Neural progenitor cell (in vitro differentiated cells): ENCODE measurements around the gene ZNF816. TPM values are rescaled to one million over a fixed set of nuclear protein-coding genes. Genes with fewer than 3 reads are reported as not detected.
"Not testable (repeated sequence)": the region's sequence is repeated elsewhere in the genome, so short reads cannot be mapped to it uniquely, and the experiment has no call there.

ENCODE experiments used
- DNase-seq: peaks from one replicate; pipeline ENCODE4 v3.0.0-alpha.2; 2016; ENCODE audit warnings: low spot score
- H2AFZ ChIP-seq: fragments of 200-600 bp; sonication (generic); replicated peaks from 2 replicates; pipeline ENCODE4 v1.6.1; 2016; ENCODE audit warnings: antibody characterized with exemption
- H3F3A ChIP-seq: fragments of 200-600 bp; sonication (generic); 2 replicates; pipeline ENCODE4 v1.6.1; 2016; ENCODE audit warnings: antibody characterized with exemption, low read depth
- H3K27ac ChIP-seq: fragments of 200-600 bp; sonication (generic); 2 replicates; pipeline ENCODE4 v1.5.1; 2016; ENCODE audit warnings: mild to moderate bottlenecking
- H3K27me3 ChIP-seq: fragments of 200-600 bp; sonication (generic); 2 replicates; pipeline ENCODE4 v1.6.1; 2016; ENCODE audit warnings: mild to moderate bottlenecking, moderate library complexity
- H3K36me3 ChIP-seq: fragments of 200-600 bp; sonication (generic); 2 replicates; pipeline ENCODE4 v1.5.1; 2016
- H3K4me1 ChIP-seq: fragments of 200-600 bp; sonication (generic); 2 replicates; pipeline ENCODE4 v1.6.1; 2016; ENCODE audit warnings: mixed run types
- H3K4me2 ChIP-seq: fragments of 200-600 bp; sonication (generic); 2 replicates; pipeline ENCODE4 v1.6.1; 2016
- H3K4me3 ChIP-seq: fragments of 200-600 bp; sonication (generic); 2 replicates; pipeline ENCODE4 v1.5.1; 2016
- H3K79me2 ChIP-seq: fragments of 200-600 bp; sonication (generic); 2 replicates; pipeline ENCODE4 v1.6.1; 2016; ENCODE audit warnings: low read depth
- H3K9ac ChIP-seq: fragments of 200-600 bp; sonication (generic); 2 replicates; pipeline ENCODE4 v1.6.1; 2016
- H3K9me3 ChIP-seq: fragments of 200-600 bp; sonication (generic); 2 replicates; pipeline ENCODE4 v1.5.1; 2016; ENCODE audit warnings: low read depth
- H4K20me1 ChIP-seq: fragments of 200-600 bp; sonication (generic); 2 replicates; pipeline ENCODE4 v1.6.1; 2016; ENCODE audit warnings: low read depth
- H3K27ac Mint-ChIP-seq: 3 replicates; pipeline ENCODE4 v1.8.0; 2021; ENCODE audit warnings: mixed read lengths
- H3K27me3 Mint-ChIP-seq: 2 replicates; pipeline ENCODE4 v1.8.0; 2022; ENCODE audit warnings: low read depth, mild to moderate bottlenecking, inconsistent platforms, moderate library complexity, mixed read lengths; ENCODE audit not compliant: insufficient read depth
- H3K36me3 Mint-ChIP-seq: 3 replicates; pipeline ENCODE4 v1.8.0; 2021; ENCODE audit warnings: mixed read lengths
- H3K4me1 Mint-ChIP-seq: 3 replicates; pipeline ENCODE4 v1.8.0; 2021; ENCODE audit warnings: mixed read lengths
- H3K4me3 Mint-ChIP-seq: 3 replicates; pipeline ENCODE4 v1.8.0; 2021; ENCODE audit warnings: mild to moderate bottlenecking, moderate library complexity, mixed read lengths
- H3K9me3 Mint-ChIP-seq: 3 replicates; pipeline ENCODE4 v1.8.0; 2020; ENCODE audit warnings: mixed read lengths
- EZH2 ChIP-seq: fragments of 200-600 bp; sonication (generic); IDR thresholded peaks from 2 replicates; pipeline ENCODE4 v1.6.1; 2017; ENCODE audit warnings: antibody characterized with exemption, mild to moderate bottlenecking, moderate library complexity
- EZH2phosphoT487 ChIP-seq: fragments of 200-600 bp; sonication (generic); IDR thresholded peaks from 2 replicates; pipeline ENCODE4 v1.6.1; 2017; ENCODE audit warnings: antibody characterized with exemption
- total RNA-seq: library from RNA; depleted of rRNA; stranded (reverse); fragments of >200 nt; gene quantifications from 2 replicates; pipeline ENCODE4 v1.2.3, GENCODE V29; 2015; ENCODE audit warnings: low replicate concordance
- TF ChIP-seq, protein P1 (sequence below): fragments of 200-600 bp; sonication (generic); IDR thresholded peaks from 2 replicates; pipeline ENCODE4 v1.5.1; 2017; ENCODE audit warnings: antibody characterized with exemption, mild to moderate bottlenecking

The ZNF816 gene
- total RNA-seq, 1 donor from 2014 or later = 22.9 TPM

DNA sequence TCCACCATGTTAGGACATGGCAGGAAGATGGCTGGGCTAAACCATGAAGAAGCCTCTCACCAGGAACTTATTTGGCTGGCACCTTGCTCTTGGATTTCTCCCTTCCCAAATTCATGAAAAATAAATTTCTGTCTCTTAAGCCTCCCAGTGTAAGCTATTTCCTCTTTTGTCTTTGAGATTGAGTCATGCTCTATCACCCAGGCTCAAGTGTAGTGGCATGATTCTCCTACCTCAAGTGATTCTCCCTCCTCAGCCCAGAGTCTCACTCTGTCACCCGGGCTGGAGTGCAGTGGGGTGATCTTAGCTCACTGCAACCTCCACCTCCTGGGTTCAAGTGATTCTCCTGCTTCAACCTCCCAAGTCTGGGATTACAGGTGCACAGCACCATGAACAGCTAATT lies 52.0 kb downstream of the ZNF816 start:
- Mint-ChIP-seq H3K27ac (no peak overlapping the region), H3K4me1 (no peaks in the 10 kb centered on the region), H3K36me3 (peaks cover 40% of the 10 kb centered on the region), H3K4me3 (no peak overlapping the region), H3K27me3 (peaks cover 2% of the 10 kb centered on the region), H3K9me3 (peaks cover 7% of the 10 kb centered on the region)
- no peaks in the 10 kb centered on the region for H3K9me3 ChIP-seq
- H3K36me3 ChIP-seq = no peaks in the 10 kb centered on the region
- no peaks in the 10 kb centered on the region for H3F3A ChIP-seq
- no peaks in the 10 kb centered on the region for H3K79me2 ChIP-seq
- H3K4me1 ChIP-seq = no peaks in the 10 kb centered on the region
- DNase-seq = no peak
- no peak overlapping the region for H3K27ac ChIP-seq
- H2AFZ ChIP-seq = no peak overlapping the region
- no peak for TF ChIP-seq EZH2phosphoT487
- no peak for TF ChIP-seq EZH2
- TF ChIP-seq, protein P1, sequence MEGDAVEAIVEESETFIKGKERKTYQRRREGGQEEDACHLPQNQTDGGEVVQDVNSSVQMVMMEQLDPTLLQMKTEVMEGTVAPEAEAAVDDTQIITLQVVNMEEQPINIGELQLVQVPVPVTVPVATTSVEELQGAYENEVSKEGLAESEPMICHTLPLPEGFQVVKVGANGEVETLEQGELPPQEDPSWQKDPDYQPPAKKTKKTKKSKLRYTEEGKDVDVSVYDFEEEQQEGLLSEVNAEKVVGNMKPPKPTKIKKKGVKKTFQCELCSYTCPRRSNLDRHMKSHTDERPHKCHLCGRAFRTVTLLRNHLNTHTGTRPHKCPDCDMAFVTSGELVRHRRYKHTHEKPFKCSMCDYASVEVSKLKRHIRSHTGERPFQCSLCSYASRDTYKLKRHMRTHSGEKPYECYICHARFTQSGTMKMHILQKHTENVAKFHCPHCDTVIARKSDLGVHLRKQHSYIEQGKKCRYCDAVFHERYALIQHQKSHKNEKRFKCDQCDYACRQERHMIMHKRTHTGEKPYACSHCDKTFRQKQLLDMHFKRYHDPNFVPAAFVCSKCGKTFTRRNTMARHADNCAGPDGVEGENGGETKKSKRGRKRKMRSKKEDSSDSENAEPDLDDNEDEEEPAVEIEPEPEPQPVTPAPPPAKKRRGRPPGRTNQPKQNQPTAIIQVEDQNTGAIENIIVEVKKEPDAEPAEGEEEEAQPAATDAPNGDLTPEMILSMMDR = no peak
- no peak overlapping the region for H3K4me3 ChIP-seq
- no peaks in the 10 kb centered on the region for H4K20me1 ChIP-seq
- no peak overlapping the region for H3K4me2 ChIP-seq
- H3K9ac ChIP-seq = no peak overlapping the region
- H3K27me3 ChIP-seq = no peaks in the 10 kb centered on the region

DNA sequence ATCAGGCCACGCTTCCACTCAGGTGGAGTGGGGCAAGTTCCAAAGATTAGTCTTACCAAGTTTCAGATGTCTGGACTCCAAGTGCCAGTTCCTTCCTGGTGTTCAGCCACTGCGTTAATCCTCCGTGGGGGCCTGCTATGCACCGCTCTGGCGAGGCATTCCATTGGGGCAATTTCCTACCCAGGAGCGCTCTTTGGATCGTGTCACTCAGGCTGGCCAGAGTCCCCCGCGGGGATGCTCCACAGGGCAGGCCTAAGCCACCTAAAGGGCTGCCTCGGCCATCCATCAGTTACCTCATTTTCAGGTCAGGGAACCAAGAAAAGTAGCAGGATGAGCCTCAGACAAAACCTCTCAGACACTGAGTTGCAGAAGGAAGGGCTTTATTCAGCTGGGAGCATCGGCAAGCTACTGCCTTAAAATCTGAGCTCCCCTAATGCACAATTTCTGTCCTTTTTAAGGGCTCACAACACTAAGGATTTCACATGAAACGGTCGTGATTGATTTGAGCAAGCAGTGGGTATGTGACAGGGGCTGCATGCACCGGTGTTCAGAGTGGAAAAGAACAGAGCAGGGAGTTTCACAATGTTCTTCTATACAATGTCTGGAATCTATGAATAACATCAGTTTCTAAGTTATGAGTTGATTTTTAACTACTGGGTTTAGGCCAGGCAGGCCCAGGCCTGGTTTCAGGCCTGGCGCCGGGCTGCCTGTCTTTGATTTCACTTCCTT lies 58.5 kb downstream of the ZNF816 start:
- not testable (repeated sequence) for H3F3A ChIP-seq, H4K20me1 ChIP-seq, H3K36me3 ChIP-seq, H3K4me3 Mint-ChIP-seq, H3K9me3 ChIP-seq, H3K4me1 Mint-ChIP-seq, H3K4me2 ChIP-seq, H3K4me1 ChIP-seq, H3K27ac ChIP-seq, H3K79me2 ChIP-seq, H3K27me3 Mint-ChIP-seq, H2AFZ ChIP-seq, H3K27ac Mint-ChIP-seq, H3K27me3 ChIP-seq, H3K4me3 ChIP-seq, H3K9ac ChIP-seq
- H3K36me3 Mint-ChIP-seq = peaks cover 25% of the 10 kb centered on the region
- peaks cover 10% of the 10 kb centered on the region for H3K9me3 Mint-ChIP-seq
- DNase-seq = peak; percentile 42

DNA sequence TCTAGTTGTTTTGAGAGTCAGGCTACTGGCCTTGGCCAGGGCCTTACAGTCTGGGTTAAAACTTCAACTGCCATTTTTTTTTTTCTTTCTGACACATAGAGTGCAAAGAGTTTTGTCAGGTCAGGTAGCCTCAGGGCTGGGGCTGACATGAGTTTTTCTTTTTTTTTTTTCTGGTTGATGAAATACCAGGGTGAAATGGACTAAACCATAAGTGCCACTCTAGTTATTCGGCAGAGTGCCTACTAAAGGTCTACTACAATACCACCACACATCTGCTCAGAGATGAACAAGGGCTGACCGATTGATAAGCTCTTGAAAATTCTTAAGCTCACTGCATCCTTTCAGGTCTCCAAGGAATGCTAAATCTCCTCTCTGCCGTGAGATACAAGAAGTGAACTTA lies 60.8 kb downstream of the ZNF816 start:
- no peak for DNase-seq
- H3K27ac Mint-ChIP-seq = no peak overlapping the region

More for the DNA sequence above, 60.8 kb downstream of the ZNF816 start:
- H3K27me3 ChIP-seq = no peaks in the 10 kb centered on the region
- H3K9me3 ChIP-seq = no peaks in the 10 kb centered on the region
- H3K4me1 ChIP-seq = peaks cover 6% of the 10 kb centered on the region
- Mint-ChIP-seq H3K27me3 (no peaks in the 10 kb centered on the region), H3K36me3 (peaks cover 13% of the 10 kb centered on the region), H3K4me1 (peaks cover 2% of the 10 kb centered on the region), H3K4me3 (no peak overlapping the region), H3K9me3 (peaks cover 18% of the 10 kb centered on the region)
- H3K4me3 ChIP-seq = no peak overlapping the region
- H3F3A ChIP-seq = peaks cover 20% of the 10 kb centered on the region
- no peaks in the 10 kb centered on the region for H4K20me1 ChIP-seq
- no peak overlapping the region for H3K9ac ChIP-seq
- TF ChIP-seq, protein P1 = no peak
- TF ChIP-seq EZH2 (no peak), EZH2phosphoT487 (no peak)
- no peaks in the 10 kb centered on the region for H3K36me3 ChIP-seq
- peaks cover 3% of the 10 kb centered on the region for H3K79me2 ChIP-seq
- H2AFZ ChIP-seq = no peak overlapping the region
- H3K27ac ChIP-seq = no peak overlapping the region
- H3K4me2 ChIP-seq = no peak overlapping the region

Other genes starting within 250 kb of the ZNF816 start
- 12.5 and 19.9 TPM in 2 replicates for gene ZNF611, start 227.8 kb downstream of the ZNF816 start, total RNA-seq
- gene ZNF600, start 176.1 kb downstream of the ZNF816 start, total RNA-seq = 2.7 and 3.5 TPM in 2 replicates
- gene ZNF28, start 141.2 kb downstream of the ZNF816 start, total RNA-seq = 24.1 and 37.6 TPM in 2 replicates
- 30.4 and 40.7 TPM in 2 replicates for gene ZNF468, start 105.3 kb downstream of the ZNF816 start, total RNA-seq
- 30.1 and 35.5 TPM in 2 replicates for gene ZNF320, start 65.2 kb downstream of the ZNF816 start, total RNA-seq
- 8.9 and 11.6 TPM in 2 replicates for gene ZNF888, start 39.5 kb downstream of the ZNF816 start, total RNA-seq
- not detected in 2 replicates for gene ERVV-1, start 51.0 kb upstream of the ZNF816 start, total RNA-seq
- gene ERVV-2, start 81.9 kb upstream of the ZNF816 start, total RNA-seq = 0.06 TPM in 1 of 2 replicates, not detected in the other
- gene ZNF160, start 140.5 kb upstream of the ZNF816 start, total RNA-seq = 78.3 and 86.0 TPM in 2 replicates
- 20.3 and 23.9 TPM in 2 replicates for gene ZNF415, start 170.0 kb upstream of the ZNF816 start, total RNA-seq
- gene ZNF347, start 196.2 kb upstream of the ZNF816 start, total RNA-seq = 15.2 and 19.9 TPM in 2 replicates
- gene ZNF665, start 230.5 kb upstream of the ZNF816 start, total RNA-seq = 7.3 and 9.4 TPM in 2 replicates